A549 (cell line): Measurements from ENCODE around the gene FHL2. TPM values are rescaled to one million over a fixed set of nuclear protein-coding genes. Genes with fewer than 3 reads are reported as not detected.

Experiments used
- ATAC-seq, 2 experiments: fragments of 200-7000 bp in 1 of 2; fragments of >200 bp in 1 of 2; cut with Nextera tagmentation in 1 of 2; cut with Tn5 transposase in 1 of 2; 3 replicates each; pipeline versions ENCODE4 v1.8.0 to v1.9.1; 2018 to 2020; ENCODE audit warnings: mild to moderate bottlenecking in 1 of 2, moderate library complexity in 1 of 2
- CTCF ChIA-PET: fragments of 300-600 bp; sonication (Branson Sonifier 250); formaldehyde crosslinking; extraction: SDS; loops from one replicate; lab custom pipeline; 2021; ENCODE audit warnings: antibody characterized with exemption, inconsistent platforms; lab: Yijun Ruan, JAX
- POLR2A ChIA-PET: fragments of 350-600 bp; formaldehyde crosslinking; extraction: SDS; loops from one replicate; lab custom pipeline; 2021; ENCODE audit warnings: antibody characterized with exemption, inconsistent platforms; lab: Yijun Ruan, JAX
- DNase-seq, 2 experiments: peaks; one replicate each; pipeline versions ENCODE4 v3.0.0 to v3.0.0-alpha.2; 2011 to 2016; ENCODE audit warnings: low read depth in 1 of 2, low spot score in 1 of 2
- FAIRE-seq: peaks from 2 replicates; lab custom pipeline; 2011; peaks lifted over from hg19 to GRCh38; lab: Jason Lieb, UNC
- H3K27ac ChIP-seq, 2 experiments: fragments of >200 bp; sonication (Bioruptor Twin); formaldehyde crosslinking; 3 replicates each; pipeline ENCODE4 v1.5.1; 2016 to 2017
- H3K4me1 ChIP-seq: fragments of >200 bp; sonication (Bioruptor Twin); formaldehyde crosslinking; 3 replicates; pipeline ENCODE4 v1.6.1; 2016
- H3K4me2 ChIP-seq: fragments of >200 bp; sonication (Bioruptor Twin); formaldehyde crosslinking; 3 replicates; pipeline ENCODE4 v1.6.1; 2016
- H3K4me3 ChIP-seq: fragments of >200 bp; sonication (Bioruptor Twin); formaldehyde crosslinking; 3 replicates; pipeline ENCODE4 v1.5.1; 2016
- H3K9me3 ChIP-seq: fragments of >200 bp; sonication (Bioruptor Twin); formaldehyde crosslinking; 3 replicates; pipeline ENCODE4 v1.6.1; 2016
- BHLHE40 ChIP-seq: IDR thresholded peaks from 2 replicates; pipeline ENCODE4 v1.6.1; 2012; ENCODE audit warnings: low read depth, low read length, inconsistent platforms
- CHD4 ChIP-seq: fragments of 200-600 bp; sonication (generic); IDR thresholded peaks from 2 replicates; pipeline ENCODE4 v1.6.1; 2016; ENCODE audit warnings: antibody characterized with exemption, mild to moderate bottlenecking, borderline replicate concordance
- CTCF ChIP-seq: fragments of >200 bp; sonication (Bioruptor Twin); formaldehyde crosslinking; IDR thresholded peaks from 3 replicates; pipeline ENCODE4 v1.5.1; 2016
- ESRRA ChIP-seq: fragments of 150-350 bp; IDR thresholded peaks from 2 replicates; pipeline ENCODE4 v1.6.1; 2014; ENCODE audit warnings: mild to moderate bottlenecking, low read length, borderline replicate concordance
- MAX ChIP-seq: IDR thresholded peaks from 2 replicates; pipeline ENCODE4 v1.6.1; 2012
- MAZ ChIP-seq: fragments of 150-350 bp; IDR thresholded peaks from 2 replicates; pipeline ENCODE4 v1.6.1; 2014; ENCODE audit warnings: antibody characterized with exemption, low read depth, low read length, borderline replicate concordance
- MYC ChIP-seq: IDR thresholded peaks from 2 replicates; pipeline ENCODE4 v1.6.1; 2012; ENCODE audit warnings: mild to moderate bottlenecking, inconsistent platforms, low read length, improper control_type of control experiment, borderline replicate concordance
- NPAS2 ChIP-seq: fragments of 250-450 bp; sonication (Bioruptor Pico); IDR thresholded peaks from 2 replicates; pipeline ENCODE4 v1.8.0; 2022; ENCODE audit warnings: mild to moderate bottlenecking, moderate library complexity, borderline replicate concordance
- POLR2A ChIP-seq: IDR thresholded peaks from 2 replicates; pipeline ENCODE4 v1.6.1; 2012; ENCODE audit warnings: mild to moderate bottlenecking, low read length
- RAD21 ChIP-seq, 2 experiments: fragments of >200 bp in 1 of 2; sonication (Bioruptor Twin) in 1 of 2; formaldehyde crosslinking in 1 of 2; IDR thresholded peaks in 1 of 2; conservative IDR thresholded peaks in 1 of 2; 2 replicates in 1 of 2; 3 replicates in 1 of 2; pipeline ENCODE4 v1.6.1; 2012 to 2018; ENCODE audit warnings: inconsistent platforms in 1 of 2
- SMC3 ChIP-seq: fragments of >200 bp; sonication (Bioruptor Twin); formaldehyde crosslinking; IDR thresholded peaks from 3 replicates; pipeline ENCODE4 v1.6.1; 2018; ENCODE audit warnings: inconsistent platforms
- TFCP2L1 ChIP-seq: fragments of 250-450 bp; sonication (Bioruptor Pico); IDR thresholded peaks from 2 replicates; pipeline ENCODE4 v1.5.0; 2021; ENCODE audit warnings: mild to moderate bottlenecking
- ZC3H11A ChIP-seq: fragments of 450-650 bp; IDR thresholded peaks from 2 replicates; pipeline ENCODE4 v1.6.1; 2014; ENCODE audit warnings: antibody characterized with exemption, mild to moderate bottlenecking
- ZNF302 ChIP-seq: fragments of 250-450 bp; sonication (Bioruptor Pico); IDR thresholded peaks from 2 replicates; pipeline ENCODE4 v1.9.0; 2021; ENCODE audit warnings: inconsistent platforms, mild to moderate bottlenecking, moderate library complexity
- ZSCAN20 ChIP-seq: fragments of 250-450 bp; sonication (Bioruptor Pico); IDR thresholded peaks from 2 replicates; pipeline ENCODE4 v1.8.0; 2022; ENCODE audit warnings: mild to moderate bottlenecking, moderate library complexity
- WGBS: methylation state at CpG from one replicate; pipeline ENCODE4 v1.1.6; 2017; ENCODE audit errors: missing lambda C conversion rate; 5-methylcytosine and 5-hydroxymethylcytosine counted together
- polyA plus RNA-seq, 4 experiments: library from polyadenylated mRNA; depleted of rRNA in 3 of 4; stranded (reverse); fragments of >200 nt; fragmentation: RNase III in 1 of 4; extraction: RNeasy Plus Mini Kit Qiagen cat#74134 plus additional on column Dnase treatment in 1 of 4; gene quantifications; 2 replicates in 3 of 4; 3 replicates in 1 of 4; pipeline ENCODE4 v1.2.3, GENCODE V29; 2011 to 2017
- TF ChIP-seq, protein P1 (sequence below): fragments of 250-450 bp; sonication (Bioruptor Pico); IDR thresholded peaks from 2 replicates; pipeline ENCODE4 v1.5.0; 2021; ENCODE audit warnings: mild to moderate bottlenecking, moderate library complexity, borderline replicate concordance
- TF ChIP-seq, protein P2 (sequence below): fragments of 200-600 bp; sonication (generic); IDR thresholded peaks from 2 replicates; pipeline ENCODE4 v1.6.1; 2016; ENCODE audit warnings: antibody characterized with exemption, mild to moderate bottlenecking, moderate library complexity

Gene FHL2
- polyA plus RNA-seq, 2 of the 4 experiments (the other 2 are of a cell fraction) = 57.9 to 85.9 TPM

- peak overlapping the region; percentile 12 to 74; a peak in 4 of 6 replicates for H3K27ac ChIP-seq
- no peak overlapping the region for H3K4me3 ChIP-seq
- H3K9me3 ChIP-seq = no peaks in the 10 kb centered on the region
- peak; percentile 58 to 86 for DNase-seq
- ChIA-PET POLR2A (no interaction called here), CTCF (interaction anchor here (0.6 to 12.5 kb wide), 20 partner anchors 10 to 179 kb away, joined by 3 to 146 read pairs (median 4); partner anchors contain the start of gene FHL2)
- ATAC-seq = peak; percentile 94 to 97
- no peak for FAIRE-seq
- no peak for TF ChIP-seq ESRRA
- TF ChIP-seq MYC = 0 out of 2 replicates have a peak, but pooled peaks have one; percentile 37
- TF ChIP-seq POLR2A = no peak
- no peak for TF ChIP-seq BHLHE40
- TF ChIP-seq, protein P1, sequence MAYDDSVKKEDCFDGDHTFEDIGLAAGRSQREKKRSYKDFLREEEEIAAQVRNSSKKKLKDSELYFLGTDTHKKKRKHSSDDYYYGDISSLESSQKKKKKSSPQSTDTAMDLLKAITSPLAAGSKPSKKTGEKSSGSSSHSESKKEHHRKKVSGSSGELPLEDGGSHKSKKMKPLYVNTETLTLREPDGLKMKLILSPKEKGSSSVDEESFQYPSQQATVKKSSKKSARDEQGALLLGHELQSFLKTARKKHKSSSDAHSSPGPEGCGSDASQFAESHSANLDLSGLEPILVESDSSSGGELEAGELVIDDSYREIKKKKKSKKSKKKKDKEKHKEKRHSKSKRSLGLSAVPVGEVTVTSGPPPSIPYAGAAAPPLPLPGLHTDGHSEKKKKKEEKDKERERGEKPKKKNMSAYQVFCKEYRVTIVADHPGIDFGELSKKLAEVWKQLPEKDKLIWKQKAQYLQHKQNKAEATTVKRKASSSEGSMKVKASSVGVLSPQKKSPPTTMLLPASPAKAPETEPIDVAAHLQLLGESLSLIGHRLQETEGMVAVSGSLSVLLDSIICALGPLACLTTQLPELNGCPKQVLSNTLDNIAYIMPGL = no peak
- TF ChIP-seq CHD4 = no peak
- TF ChIP-seq ZSCAN20 (CRISPR knock-in tag) = no peak
- TF ChIP-seq, protein P2, sequence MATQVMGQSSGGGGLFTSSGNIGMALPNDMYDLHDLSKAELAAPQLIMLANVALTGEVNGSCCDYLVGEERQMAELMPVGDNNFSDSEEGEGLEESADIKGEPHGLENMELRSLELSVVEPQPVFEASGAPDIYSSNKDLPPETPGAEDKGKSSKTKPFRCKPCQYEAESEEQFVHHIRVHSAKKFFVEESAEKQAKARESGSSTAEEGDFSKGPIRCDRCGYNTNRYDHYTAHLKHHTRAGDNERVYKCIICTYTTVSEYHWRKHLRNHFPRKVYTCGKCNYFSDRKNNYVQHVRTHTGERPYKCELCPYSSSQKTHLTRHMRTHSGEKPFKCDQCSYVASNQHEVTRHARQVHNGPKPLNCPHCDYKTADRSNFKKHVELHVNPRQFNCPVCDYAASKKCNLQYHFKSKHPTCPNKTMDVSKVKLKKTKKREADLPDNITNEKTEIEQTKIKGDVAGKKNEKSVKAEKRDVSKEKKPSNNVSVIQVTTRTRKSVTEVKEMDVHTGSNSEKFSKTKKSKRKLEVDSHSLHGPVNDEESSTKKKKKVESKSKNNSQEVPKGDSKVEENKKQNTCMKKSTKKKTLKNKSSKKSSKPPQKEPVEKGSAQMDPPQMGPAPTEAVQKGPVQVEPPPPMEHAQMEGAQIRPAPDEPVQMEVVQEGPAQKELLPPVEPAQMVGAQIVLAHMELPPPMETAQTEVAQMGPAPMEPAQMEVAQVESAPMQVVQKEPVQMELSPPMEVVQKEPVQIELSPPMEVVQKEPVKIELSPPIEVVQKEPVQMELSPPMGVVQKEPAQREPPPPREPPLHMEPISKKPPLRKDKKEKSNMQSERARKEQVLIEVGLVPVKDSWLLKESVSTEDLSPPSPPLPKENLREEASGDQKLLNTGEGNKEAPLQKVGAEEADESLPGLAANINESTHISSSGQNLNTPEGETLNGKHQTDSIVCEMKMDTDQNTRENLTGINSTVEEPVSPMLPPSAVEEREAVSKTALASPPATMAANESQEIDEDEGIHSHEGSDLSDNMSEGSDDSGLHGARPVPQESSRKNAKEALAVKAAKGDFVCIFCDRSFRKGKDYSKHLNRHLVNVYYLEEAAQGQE = no peak
- TF ChIP-seq ZNF302 (CRISPR knock-in tag) = no peak
- TF ChIP-seq SMC3 = peak; percentile 98
- TF ChIP-seq NPAS2 (CRISPR knock-in tag) = no peak
- TF ChIP-seq CTCF = peak; percentile 89
- TF ChIP-seq RAD21 (conservative IDR thresholded peaks at IDR 0.05 in 1 of 2, IDR thresholded peaks at IDR 0.05 in 1 of 2) = peak; percentile 93 to 95
- TF ChIP-seq MAX = peak; percentile 67
- no peak for TF ChIP-seq ZC3H11A
- TF ChIP-seq TFCP2L1 = no peak
- TF ChIP-seq MAZ = no peak
- peaks cover 8% of the 10 kb centered on the region; the same call in 2 of the 3 replicates for H3K4me1 ChIP-seq
- WGBS = 55% methylated on average over 28 of the region's 30 CpGs
- 0 out of 3 replicates have a peak overlapping the region, but pooled peaks have one; percentile 9 for H3K4me2 ChIP-seq
Observed at GRCh38 chr2:105369777-105370690, 28.8 kb downstream of the FHL2 start.
